GM12872 (cell line): ENCODE data around the gene TMEM144.

Experiments used
- CTCF ChIP-seq: IDR thresholded peaks from 3 replicates; pipeline ENCODE4 v1.5.1; 2011; ENCODE audit warnings: low read depth, mild to moderate bottlenecking, low read length, moderate library complexity; ENCODE audit not compliant: insufficient read depth

TMEM144 gene

DNA sequence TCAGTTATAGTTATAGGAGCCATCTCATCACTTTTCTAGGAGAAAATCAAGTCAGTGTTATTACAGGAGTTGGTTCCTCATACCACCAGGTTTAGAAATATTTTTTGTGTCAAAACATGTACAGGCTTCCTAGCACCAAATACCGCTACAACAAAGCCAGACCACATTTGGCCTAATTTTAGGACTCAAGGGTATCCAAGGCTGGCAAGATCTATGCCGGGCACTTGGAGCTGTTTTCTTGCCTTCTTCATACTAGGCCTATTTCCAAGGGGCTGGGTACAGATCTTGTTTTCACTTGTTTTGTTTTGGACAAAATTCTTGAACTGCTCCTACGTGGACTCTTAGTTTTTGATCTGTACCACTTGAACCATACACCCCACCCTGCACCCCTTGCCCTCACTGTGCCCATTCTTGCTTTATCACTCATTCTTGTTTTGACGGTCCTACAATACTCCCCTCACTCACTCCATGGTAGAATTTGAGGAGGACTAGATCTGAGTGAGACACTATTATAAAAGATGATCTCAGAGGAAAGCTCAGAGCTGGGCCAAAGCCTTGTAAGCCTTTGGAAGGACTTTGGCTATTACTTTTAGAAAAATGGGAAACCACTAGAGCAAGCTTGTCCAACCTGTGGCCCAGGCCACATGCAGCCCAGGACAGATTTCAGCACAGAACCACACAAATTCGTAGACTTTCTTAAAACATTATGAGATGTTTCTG, 17.7 kb upstream of the TMEM144 start:
- no peak for TF ChIP-seq CTCF

DNA sequence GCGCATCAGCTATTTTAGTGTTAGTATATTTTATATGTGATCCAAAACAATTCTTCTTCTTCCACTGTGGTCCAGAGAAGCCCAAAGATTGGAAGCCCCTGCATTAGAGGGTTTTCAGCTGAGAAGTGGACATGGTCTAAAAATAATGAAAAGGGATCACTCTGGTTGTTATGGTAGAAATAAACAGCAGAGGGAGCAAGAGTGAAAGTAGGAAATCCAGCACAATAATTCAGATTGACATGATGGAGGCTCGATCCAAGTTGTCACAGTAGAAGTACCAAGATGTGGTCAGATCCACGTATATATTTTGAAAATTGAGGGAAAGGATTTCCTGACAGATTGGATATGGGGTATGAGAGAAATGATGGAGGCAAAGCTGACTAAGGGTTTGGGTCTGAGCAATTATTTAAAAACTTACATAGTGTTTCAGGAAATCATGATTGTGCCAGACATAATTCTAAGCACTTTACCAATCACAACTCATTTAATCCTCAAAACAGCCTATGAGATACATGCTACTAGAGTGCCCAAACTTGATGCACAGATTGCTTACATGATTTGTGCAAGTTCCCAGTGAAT, 17.0 kb upstream of the TMEM144 start:
- TF ChIP-seq CTCF = peak; percentile 41; the same call in 2 of the 3 replicates

DNA sequence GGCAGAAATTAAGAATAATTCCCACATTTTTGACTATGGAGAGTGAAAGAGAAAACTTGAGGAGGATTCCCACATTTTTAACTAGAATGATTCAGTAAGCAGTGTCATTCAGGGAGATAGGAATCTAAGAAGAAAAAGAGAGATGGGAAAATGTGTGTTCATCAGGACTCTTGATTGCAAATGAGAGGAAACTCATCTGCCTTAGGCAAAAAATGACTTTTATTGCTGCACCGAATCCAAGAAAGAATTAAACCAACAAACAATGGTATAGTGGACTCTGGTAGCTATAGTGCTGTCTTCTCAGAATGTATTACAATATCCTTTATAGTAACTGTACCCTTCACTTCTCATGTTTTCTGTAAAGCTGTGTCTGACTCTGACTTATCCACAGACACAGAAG, 15.0 kb upstream of the TMEM144 start:
- no peak for TF ChIP-seq CTCF

DNA sequence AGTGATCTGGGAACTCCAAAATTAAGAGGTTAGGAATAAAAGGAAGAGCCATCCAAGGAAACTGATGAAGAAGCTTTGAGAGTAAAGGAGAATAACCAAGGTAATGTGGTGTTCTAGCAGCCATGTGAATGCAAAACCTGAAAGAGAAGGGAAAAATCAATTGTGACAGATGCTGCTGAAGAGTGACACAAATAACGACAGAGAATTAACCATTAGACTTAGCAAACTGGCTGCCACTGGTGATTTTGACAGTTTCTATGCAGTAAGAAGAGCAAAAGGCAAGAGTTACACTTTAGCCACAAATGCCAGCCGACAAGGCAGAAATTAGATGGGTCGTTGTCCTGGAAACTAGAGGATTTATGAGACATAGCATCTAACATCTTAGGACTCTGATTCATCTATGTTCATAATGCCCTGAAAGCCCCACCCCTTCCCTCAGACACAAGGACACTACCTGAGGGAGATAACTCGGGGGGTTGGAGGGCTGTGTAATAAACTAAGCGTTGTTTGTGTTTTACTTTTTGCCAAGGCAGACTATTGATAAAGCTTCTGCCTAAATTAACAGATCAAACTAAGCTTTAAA, 13.0 kb upstream of the TMEM144 start:
- TF ChIP-seq CTCF = no peak

- TF ChIP-seq CTCF = no peak
Observed at GRCh38 chr4:158200214-158200613, 10.1 kb upstream of the TMEM144 start.

DNA sequence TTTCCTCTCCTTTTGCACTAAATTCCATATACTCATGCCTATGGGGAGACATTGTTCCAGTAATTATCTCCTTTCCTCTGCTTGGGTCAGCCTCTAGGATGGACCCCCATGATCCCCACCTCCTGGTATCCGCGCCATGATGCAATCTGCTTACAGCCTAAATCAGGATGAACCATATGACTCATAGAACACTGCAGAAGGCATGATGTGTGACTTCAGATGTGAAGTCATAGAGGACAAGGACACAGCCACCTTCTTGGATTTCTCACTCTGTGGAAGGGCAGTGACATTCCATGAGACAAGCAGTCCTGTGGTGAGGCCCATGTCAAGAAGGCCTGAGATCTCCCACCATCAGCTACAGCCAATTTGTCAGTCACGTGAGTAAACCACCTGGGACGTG, 9.0 kb upstream of the TMEM144 start:
- TF ChIP-seq CTCF = no peak

DNA sequence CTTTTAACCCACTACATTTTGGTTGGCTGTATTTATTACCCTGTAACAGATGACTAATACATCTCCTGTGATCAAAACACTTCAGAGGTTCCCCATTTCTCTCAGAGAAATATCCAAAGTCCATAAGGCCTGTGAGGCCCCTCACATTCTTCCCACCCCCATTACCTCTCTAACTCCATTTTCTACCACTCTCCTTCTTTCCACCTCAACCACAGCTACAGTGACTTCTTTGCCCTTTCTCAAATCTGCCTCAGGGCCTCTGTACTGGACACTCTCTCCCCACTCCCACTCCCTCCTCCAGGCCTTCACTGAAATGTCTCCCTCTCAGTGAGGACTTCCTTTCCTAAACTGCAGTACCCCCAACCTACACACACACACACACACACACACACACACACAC, 8.4 kb upstream of the TMEM144 start:
- TF ChIP-seq CTCF = no peak
